Skin epidermis (tissue), 12 donors: Measurements from ENCODE around the gene HYLS1.
A peak's percentile ranks its signal among the peaks of the same experiment; 100 is the strongest.
"Not testable (repeated sequence)": the region's sequence is repeated elsewhere in the genome, so short reads cannot be mapped to it uniquely, and the experiment has no call there.

Experiments used
- H3K27ac ChIP-seq, 21 experiments: fragments of 200-600 bp; sonication (generic) in 11 of 21; one replicate each; pipeline ENCODE4 v1.5.0; 2020; ENCODE audit warnings: mild to moderate bottlenecking in 3 of 21, inconsistent platforms in 2 of 21, moderate library complexity in 2 of 21
- H3K4me3 ChIP-seq, 7 experiments: fragments of 200-600 bp; sonication (generic) in 2 of 7; one replicate each; pipeline ENCODE4 v1.5.0; 2020; ENCODE audit warnings: inconsistent platforms in 2 of 7, mild to moderate bottlenecking in 2 of 7, moderate library complexity in 1 of 7

HYLS1 gene

GRCh38 chr11:125902277-125902926 is 14.9 kb downstream of the HYLS1 start:
- peak overlapping the region in 20 of 21 experiments; percentile 55 to 93 (median 86) for H3K27ac ChIP-seq
- H3K4me3 ChIP-seq: peak overlapping the region; percentile 49 to 73 (median 62)

- Histone ChIP-seq H3K4me3 (peak within 1 kb of the TSS; percentile 49 to 73 (median 62)), H3K27ac (peak within 1 kb of the TSS in 20 of 21 experiments; percentile 55 to 93 (median 86))
Measured at GRCh38 chr11:125902927-125903710, 15.7 kb downstream of the HYLS1 start, which contains the start of gene PUS3. PUS3 (minus strand) TSS chr11:125903206; CDS start chr11:125896284, 6,922 bp downstream.

GRCh38 chr11:125903711-125904659 is 16.5 kb downstream of the HYLS1 start, which contains the start of gene DDX25:
DDX25 (plus strand) TSS chr11:125904508; CDS start chr11:125904518, 10 bp downstream.
- H3K4me3 ChIP-seq: peak within 1 kb of the TSS; percentile 24 to 73 (median 62)
- no peak within 1 kb of the TSS for H3K27ac ChIP-seq

GRCh38 chr11:125904678-125905077 is 17.2 kb downstream of the HYLS1 start:
- peak overlapping the region in 3 of 7 experiments; percentile 49 to 69 (median 62) for H3K4me3 ChIP-seq
- no peak overlapping the region for H3K27ac ChIP-seq

GRCh38 chr11:125910226-125910849 is 22.9 kb downstream of the HYLS1 start:
- H3K4me3 ChIP-seq: no peak overlapping the region
- peak overlapping the region in 1 of 21 experiments; percentile 20 for H3K27ac ChIP-seq

GRCh38 chr11:125914601-125915000 is 27.1 kb downstream of the HYLS1 start:
- H3K27ac ChIP-seq, H3K4me3 ChIP-seq: not testable (repeated sequence)

GRCh38 chr11:125916683-125917347 is 29.3 kb downstream of the HYLS1 start:
- H3K27ac ChIP-seq: no peak overlapping the region
- no peak overlapping the region for H3K4me3 ChIP-seq

- Histone ChIP-seq H3K4me3 (no peak overlapping the region), H3K27ac (no peak overlapping the region)
Measured at GRCh38 chr11:125918140-125918840, 30.8 kb downstream of the HYLS1 start.

- no peak overlapping the region for H3K4me3 ChIP-seq
- no peak overlapping the region for H3K27ac ChIP-seq
Measured at GRCh38 chr11:125921042-125921441, 33.6 kb downstream of the HYLS1 start.

GRCh38 chr11:125922156-125922555 is 34.7 kb downstream of the HYLS1 start:
- Histone ChIP-seq H3K4me3 (no peak overlapping the region), H3K27ac (no peak overlapping the region)

GRCh38 chr11:125923012-125923579 is 35.6 kb downstream of the HYLS1 start:
- Histone ChIP-seq H3K27ac (no peak overlapping the region), H3K4me3 (no peak overlapping the region)

GRCh38 chr11:125923633-125924032 is 36.2 kb downstream of the HYLS1 start:
- no peak overlapping the region for H3K4me3 ChIP-seq
- no peak overlapping the region for H3K27ac ChIP-seq

GRCh38 chr11:125924384-125925007 is 37.0 kb downstream of the HYLS1 start:
- Histone ChIP-seq H3K4me3 (no peak overlapping the region), H3K27ac (no peak overlapping the region)

GRCh38 chr11:125925247-125925740 is 37.8 kb downstream of the HYLS1 start:
- Histone ChIP-seq H3K27ac (no peak overlapping the region), H3K4me3 (no peak overlapping the region)

GRCh38 chr11:125925804-125926203 is 38.3 kb downstream of the HYLS1 start:
- H3K4me3 ChIP-seq: no peak overlapping the region
- no peak overlapping the region for H3K27ac ChIP-seq

GRCh38 chr11:125926682-125927081 is 39.2 kb downstream of the HYLS1 start:
- Histone ChIP-seq H3K27ac (no peak overlapping the region), H3K4me3 (no peak overlapping the region)

- no peak overlapping the region for H3K27ac ChIP-seq
- H3K4me3 ChIP-seq: no peak overlapping the region
Measured at GRCh38 chr11:125929445-125930075, 42.1 kb downstream of the HYLS1 start.
